HepG2 (cell line): ENCODE data around the gene PSMD9. TPM values are rescaled to one million over a fixed set of nuclear protein-coding genes. Genes with fewer than 3 reads are reported as not detected.

Experiments used
- ATF7 ChIP-seq, 2 experiments: fragments of 450-650 bp in 1 of 2; sonication (generic) in 1 of 2; formaldehyde crosslinking in 1 of 2; IDR thresholded peaks; 2 replicates each; pipeline versions ENCODE4 v1.4.0 to v1.6.1; 2016 to 2020; ENCODE audit warnings: antibody characterized with exemption in 1 of 2, mild to moderate bottlenecking in 1 of 2, missing genetic modification reagents in 1 of 2
- BCL6 ChIP-seq: IDR thresholded peaks from 2 replicates; pipeline ENCODE4 v1.6.1; 2016; ENCODE audit warnings: missing genetic modification reagents, missing compliant biosample characterization
- CHD4 ChIP-seq: fragments of 200-600 bp; sonication (generic); IDR thresholded peaks from 2 replicates; pipeline ENCODE4 v1.7.0; 2017; ENCODE audit warnings: mild to moderate bottlenecking, low read length, borderline replicate concordance
- CTCF ChIP-seq: sonication (generic); formaldehyde crosslinking; IDR thresholded peaks from 2 replicates; pipeline ENCODE4 v1.5.0; 2020; ENCODE audit warnings: mild to moderate bottlenecking, missing genetic modification reagents, moderate library complexity
- ETV5 ChIP-seq: IDR thresholded peaks from 2 replicates; pipeline ENCODE4 v1.6.1; 2018; ENCODE audit warnings: missing biosample characterization, missing genetic modification reagents, inconsistent platforms, borderline replicate concordance
- GABPB1 ChIP-seq: IDR thresholded peaks from 2 replicates; pipeline ENCODE4 v1.6.1; 2016; ENCODE audit warnings: mild to moderate bottlenecking, missing genetic modification reagents, moderate library complexity, missing compliant biosample characterization
- GFI1 ChIP-seq: sonication (generic); formaldehyde crosslinking; IDR thresholded peaks from 2 replicates; pipeline ENCODE4 v1.5.0; 2020; ENCODE audit warnings: missing genetic modification reagents, mild to moderate bottlenecking, borderline replicate concordance
- JUNB ChIP-seq: sonication (generic); formaldehyde crosslinking; IDR thresholded peaks from 2 replicates; pipeline ENCODE4 v1.8.0; 2022; ENCODE audit warnings: missing genetic modification reagents, mild to moderate bottlenecking, borderline replicate concordance
- MEF2D ChIP-seq: sonication (generic); formaldehyde crosslinking; IDR thresholded peaks from 2 replicates; pipeline ENCODE4 v1.5.1; 2020; ENCODE audit warnings: mild to moderate bottlenecking, missing genetic modification reagents
- PHF5A ChIP-seq: IDR thresholded peaks from one replicate; pipeline ENCODE4 v1.6.1; 2018; ENCODE audit warnings: low read depth, missing genetic modification reagents; ENCODE audit not compliant: unreplicated experiment
- TGIF2 ChIP-seq: IDR thresholded peaks from 2 replicates; pipeline ENCODE4 v1.6.1; 2016; ENCODE audit warnings: control low read depth, missing compliant biosample characterization
- ZFP90 ChIP-seq: sonication (generic); formaldehyde crosslinking; IDR thresholded peaks from 2 replicates; pipeline ENCODE4 v1.8.0; 2022; ENCODE audit warnings: missing genetic modification reagents, mild to moderate bottlenecking, inconsistent platforms, borderline replicate concordance
- ZFX ChIP-seq: sonication (generic); formaldehyde crosslinking; IDR thresholded peaks from 2 replicates; pipeline ENCODE4 v1.4.0; 2020; ENCODE audit warnings: mild to moderate bottlenecking, low read depth, missing genetic modification reagents, moderate library complexity
- ZNF580 ChIP-seq: IDR thresholded peaks from 2 replicates; pipeline ENCODE4 v1.6.1; 2016; ENCODE audit warnings: low read depth, borderline replicate concordance
- ZNF605 ChIP-seq: sonication (generic); formaldehyde crosslinking; IDR thresholded peaks from 2 replicates; pipeline ENCODE4 v1.8.0; 2022; ENCODE audit warnings: mild to moderate bottlenecking, missing genetic modification reagents
- ZNF720 ChIP-seq: sonication (generic); formaldehyde crosslinking; IDR thresholded peaks from 2 replicates; pipeline ENCODE4 v1.4.0; 2020; ENCODE audit warnings: missing genetic modification reagents
- ZNF773 ChIP-seq: sonication (generic); formaldehyde crosslinking; IDR thresholded peaks from 2 replicates; pipeline ENCODE4 v1.4.0; 2020; ENCODE audit warnings: missing genetic modification reagents, borderline replicate concordance
- ZSCAN22 ChIP-seq: sonication (generic); formaldehyde crosslinking; IDR thresholded peaks from 2 replicates; pipeline ENCODE4 v1.4.0; 2020; ENCODE audit warnings: mild to moderate bottlenecking, missing genetic modification reagents
- polyA plus RNA-seq, 8 experiments: library from polyadenylated mRNA; depleted of rRNA in 3 of 8; stranded (reverse) in 7 of 8; unstranded in 1 of 8; fragments of >200 nt; fragmentation: Illumina TruSeq in 4 of 8; extraction: Trizol in 4 of 8; gene quantifications; 2 replicates each; pipeline versions ENCODE4 v1.2.1 to v1.2.3, GENCODE V29; 2011 to 2016; ENCODE audit warnings: low read depth in 4 of 8, missing spikeins in 1 of 8, mixed read lengths in 1 of 8; ENCODE audit not compliant: insufficient read depth in 1 of 8
- total RNA-seq, 5 experiments: library from RNA; depleted of rRNA; stranded (reverse); fragments of >200 nt; fragmentation: Illumina TruSeq; extraction: Trizol; gene quantifications; 2 replicates each; pipeline ENCODE4 v1.2.3, GENCODE V29; 2016; ENCODE audit warnings: low read depth in 1 of 5
- TF ChIP-seq, protein P1 (sequence below): sonication (generic); formaldehyde crosslinking; IDR thresholded peaks from 2 replicates; pipeline ENCODE4 v1.5.1; 2020; ENCODE audit warnings: missing genetic modification reagents, mild to moderate bottlenecking, borderline replicate concordance
- TF ChIP-seq, protein P2 (sequence below): IDR thresholded peaks from 2 replicates; pipeline ENCODE4 v1.6.1; 2018; ENCODE audit warnings: missing genetic modification reagents, mild to moderate bottlenecking, missing compliant biosample characterization

PSMD9 gene
- total and polyA plus RNA-seq, 2 of the 13 experiments (the other 11 are each of a cell fraction or from before 2014, with no cell fraction given): 41.4 to 61.1 TPM

DNA sequence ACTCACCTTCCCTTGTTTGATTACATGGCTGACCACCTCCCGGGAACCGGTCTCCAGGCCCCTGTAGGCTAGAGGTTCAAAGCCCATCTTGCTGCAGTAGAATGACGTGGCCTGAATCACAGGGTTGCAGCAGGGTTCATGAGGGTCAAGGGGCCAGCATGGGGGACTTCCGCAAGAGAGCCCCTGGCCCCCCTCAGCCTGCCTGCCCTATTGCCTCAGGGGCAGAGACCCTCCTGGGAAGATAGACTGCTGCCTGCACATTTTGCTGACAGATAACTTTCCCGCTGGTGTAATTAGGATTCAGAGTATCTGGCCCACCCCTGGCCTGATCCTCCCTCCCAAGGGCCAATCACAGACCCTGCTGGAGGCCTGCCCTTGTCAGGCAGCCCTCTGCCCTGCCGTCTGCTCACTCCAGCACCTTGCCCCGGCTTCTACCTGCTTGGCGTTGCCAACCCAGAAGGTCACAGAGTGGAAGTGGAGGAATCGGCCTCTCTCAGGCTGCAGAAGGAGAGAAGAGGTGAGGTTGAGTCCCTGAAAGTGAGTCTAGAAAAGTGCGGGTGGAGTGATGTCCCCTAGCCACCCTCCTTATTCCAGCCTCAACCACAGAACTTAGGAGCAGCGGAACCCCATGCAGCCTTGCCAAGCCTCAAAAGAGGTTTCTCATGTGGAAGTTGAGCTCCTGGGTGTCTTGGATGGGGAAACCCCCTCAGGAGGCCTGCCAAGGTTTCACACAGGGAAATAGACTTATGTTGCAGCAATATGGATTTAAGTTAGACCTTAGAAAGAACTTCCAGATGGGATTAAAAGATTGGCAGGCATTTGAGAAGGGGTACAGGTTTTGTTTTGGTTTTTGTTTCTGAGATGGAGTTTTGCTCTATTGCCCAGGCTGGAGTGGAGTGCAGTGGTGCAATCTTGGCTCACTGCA lies 31.0 kb upstream of the PSMD9 start (continued):
- TF ChIP-seq, protein P1, sequence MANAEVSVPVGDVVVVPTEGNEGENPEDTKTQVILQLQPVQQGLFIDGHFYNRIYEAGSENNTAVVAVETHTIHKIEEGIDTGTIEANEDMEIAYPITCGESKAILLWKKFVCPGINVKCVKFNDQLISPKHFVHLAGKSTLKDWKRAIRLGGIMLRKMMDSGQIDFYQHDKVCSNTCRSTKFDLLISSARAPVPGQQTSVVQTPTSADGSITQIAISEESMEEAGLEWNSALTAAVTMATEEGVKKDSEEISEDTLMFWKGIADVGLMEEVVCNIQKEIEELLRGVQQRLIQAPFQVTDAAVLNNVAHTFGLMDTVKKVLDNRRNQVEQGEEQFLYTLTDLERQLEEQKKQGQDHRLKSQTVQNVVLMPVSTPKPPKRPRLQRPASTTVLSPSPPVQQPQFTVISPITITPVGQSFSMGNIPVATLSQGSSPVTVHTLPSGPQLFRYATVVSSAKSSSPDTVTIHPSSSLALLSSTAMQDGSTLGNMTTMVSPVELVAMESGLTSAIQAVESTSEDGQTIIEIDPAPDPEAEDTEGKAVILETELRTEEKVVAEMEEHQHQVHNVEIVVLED: no peak; the same call in 1 of the 2 replicates
- TF ChIP-seq, protein P2, sequence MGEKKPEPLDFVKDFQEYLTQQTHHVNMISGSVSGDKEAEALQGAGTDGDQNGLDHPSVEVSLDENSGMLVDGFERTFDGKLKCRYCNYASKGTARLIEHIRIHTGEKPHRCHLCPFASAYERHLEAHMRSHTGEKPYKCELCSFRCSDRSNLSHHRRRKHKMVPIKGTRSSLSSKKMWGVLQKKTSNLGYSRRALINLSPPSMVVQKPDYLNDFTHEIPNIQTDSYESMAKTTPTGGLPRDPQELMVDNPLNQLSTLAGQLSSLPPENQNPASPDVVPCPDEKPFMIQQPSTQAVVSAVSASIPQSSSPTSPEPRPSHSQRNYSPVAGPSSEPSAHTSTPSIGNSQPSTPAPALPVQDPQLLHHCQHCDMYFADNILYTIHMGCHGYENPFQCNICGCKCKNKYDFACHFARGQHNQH (CRISPR knock-in tag): peak; percentile 78
- peak; percentile 97 for TF ChIP-seq ETV5 (CRISPR knock-in tag)
- TF ChIP-seq ZFX (CRISPR knock-in tag): peak; percentile 68; the same call in 1 of the 2 replicates
- TF ChIP-seq ATF7 (IDR thresholded peaks at IDR 0.05): peak; percentile 19
- TF ChIP-seq ATF7 (CRISPR knock-in tag; IDR thresholded peaks at IDR 0.05): peak; percentile 80
- no peak for TF ChIP-seq PHF5A (CRISPR knock-in tag)
- TF ChIP-seq ZFP90: peak; percentile 78; the same call in 1 of the 2 replicates
- TF ChIP-seq CTCF (CRISPR knock-in tag): peak; percentile 21; the same call in 1 of the 2 replicates
- TF ChIP-seq ZSCAN22: no peak
- no peak for TF ChIP-seq TGIF2 (CRISPR knock-in tag)
- TF ChIP-seq JUNB: no peak; the same call in 1 of the 2 replicates
- peak; percentile 88 for TF ChIP-seq GABPB1 (CRISPR knock-in tag)
- no peak for TF ChIP-seq ZNF773 (CRISPR knock-in tag)
- peak; percentile 75 for TF ChIP-seq CHD4
- TF ChIP-seq ZNF720 (CRISPR knock-in tag): no peak
- TF ChIP-seq MEF2D (CRISPR knock-in tag): no peak
- no peak for TF ChIP-seq ZNF580 (CRISPR knock-in tag)
- peak; percentile 28; the same call in 1 of the 2 replicates for TF ChIP-seq BCL6
- TF ChIP-seq ZNF605 (CRISPR knock-in tag): no peak
- TF ChIP-seq GFI1: peak; percentile 50; the same call in 1 of the 2 replicates
